Stimulated activated CD8-positive, alpha-beta memory T cell treated with anti-CD3 and anti-CD28 coated beads, Interleukin-12 subunit alpha, Interleukin-12 subunit beta, amount 100 ng/mL, for 1 hour (primary cell): ENCODE measurements around the gene SHB.

Experiments
- DNase-seq: peaks from one replicate; pipeline ENCODE4 v3.0.0-alpha.2; 2020; ENCODE audit warnings: low read depth

SHB gene

DNA sequence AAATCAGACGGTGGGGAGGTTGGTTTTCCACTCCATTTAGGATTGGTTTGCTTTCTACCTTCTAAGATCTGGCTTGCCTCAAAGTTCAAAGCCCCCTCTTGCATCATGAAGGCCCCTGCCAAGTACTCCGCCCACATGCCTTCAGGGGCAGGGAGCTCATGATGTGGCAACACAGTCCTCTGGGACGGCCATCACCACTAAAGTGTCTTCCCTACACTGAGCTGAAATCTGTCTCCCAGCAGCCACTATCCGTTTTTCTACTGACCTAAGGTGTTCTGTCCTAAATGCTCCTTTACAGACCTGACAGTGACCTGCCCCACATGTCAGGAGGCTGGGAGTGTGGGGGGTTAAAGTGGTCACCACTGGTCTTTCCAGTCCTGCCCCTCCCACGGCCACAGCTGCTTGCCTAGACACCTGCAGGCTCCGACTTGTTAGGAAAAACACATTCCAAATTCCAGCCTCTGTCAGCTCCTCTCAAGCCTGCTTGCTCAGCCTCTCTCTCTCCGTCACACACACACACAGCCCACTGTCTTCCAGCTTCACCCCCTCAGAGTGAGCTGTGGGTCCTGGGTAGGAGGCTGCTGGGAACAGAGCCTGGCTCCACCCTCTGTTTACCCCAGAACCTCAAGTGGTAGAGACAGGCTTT lies 44.9 kb downstream of the SHB start:
- DNase-seq = no peak

- no peak for DNase-seq
Measured at GRCh38 chr9:38023661-38024035, 45.4 kb downstream of the SHB start.

DNA sequence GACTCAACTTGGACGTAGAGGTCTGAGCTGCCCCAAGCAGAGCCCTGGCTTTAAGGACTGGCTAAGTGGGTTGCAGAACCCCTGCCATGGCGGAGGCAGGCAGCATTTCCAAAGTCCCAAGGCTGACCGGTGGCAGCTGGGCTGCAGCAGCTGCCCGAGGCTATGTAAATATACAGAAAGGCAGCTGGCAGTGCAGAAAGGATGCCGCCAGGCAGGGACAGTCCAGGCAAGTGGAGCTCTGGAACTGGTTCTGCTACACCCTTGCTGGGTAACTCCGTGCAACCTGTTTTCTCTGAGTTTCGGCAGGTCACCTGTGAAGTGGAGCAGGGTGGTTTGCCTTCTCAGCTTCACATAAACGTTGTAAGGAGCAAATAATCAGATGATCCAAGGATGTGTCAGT lies 46.0 kb downstream of the SHB start:
- DNase-seq = no peak

DNA sequence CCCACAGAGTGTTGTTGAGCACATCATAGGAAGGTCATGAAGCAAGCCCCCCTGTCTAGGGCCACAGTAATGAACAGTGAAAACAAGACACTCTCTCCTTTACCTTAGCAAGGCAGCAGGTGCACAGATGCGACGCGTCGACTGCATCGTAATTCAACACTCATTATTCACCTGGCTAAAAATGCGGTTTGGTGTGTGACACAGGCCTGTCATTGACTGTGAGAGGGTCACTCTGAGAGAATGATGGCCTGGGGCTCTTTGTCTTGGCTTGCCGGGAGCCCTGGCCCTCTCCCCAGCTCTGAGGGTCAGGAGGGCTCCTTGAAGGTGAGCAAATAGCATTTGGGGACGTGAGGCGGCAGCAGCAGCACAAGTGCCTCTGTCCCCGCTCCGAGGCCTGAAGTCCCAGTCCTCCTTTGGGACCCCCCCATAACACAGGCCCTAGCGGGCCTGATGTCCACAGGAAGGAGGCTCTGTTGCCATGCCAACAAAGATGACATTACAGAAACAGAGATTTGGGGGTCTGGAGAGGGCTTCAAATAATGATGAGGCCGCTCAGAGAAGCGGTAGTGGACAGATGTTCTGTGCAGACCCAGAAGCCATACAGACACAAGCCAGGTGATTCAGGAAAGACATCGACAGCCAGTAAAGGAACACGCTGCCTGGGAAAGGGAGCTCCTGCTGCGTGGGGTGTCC lies 46.7 kb downstream of the SHB start:
- no peak for DNase-seq

DNA sequence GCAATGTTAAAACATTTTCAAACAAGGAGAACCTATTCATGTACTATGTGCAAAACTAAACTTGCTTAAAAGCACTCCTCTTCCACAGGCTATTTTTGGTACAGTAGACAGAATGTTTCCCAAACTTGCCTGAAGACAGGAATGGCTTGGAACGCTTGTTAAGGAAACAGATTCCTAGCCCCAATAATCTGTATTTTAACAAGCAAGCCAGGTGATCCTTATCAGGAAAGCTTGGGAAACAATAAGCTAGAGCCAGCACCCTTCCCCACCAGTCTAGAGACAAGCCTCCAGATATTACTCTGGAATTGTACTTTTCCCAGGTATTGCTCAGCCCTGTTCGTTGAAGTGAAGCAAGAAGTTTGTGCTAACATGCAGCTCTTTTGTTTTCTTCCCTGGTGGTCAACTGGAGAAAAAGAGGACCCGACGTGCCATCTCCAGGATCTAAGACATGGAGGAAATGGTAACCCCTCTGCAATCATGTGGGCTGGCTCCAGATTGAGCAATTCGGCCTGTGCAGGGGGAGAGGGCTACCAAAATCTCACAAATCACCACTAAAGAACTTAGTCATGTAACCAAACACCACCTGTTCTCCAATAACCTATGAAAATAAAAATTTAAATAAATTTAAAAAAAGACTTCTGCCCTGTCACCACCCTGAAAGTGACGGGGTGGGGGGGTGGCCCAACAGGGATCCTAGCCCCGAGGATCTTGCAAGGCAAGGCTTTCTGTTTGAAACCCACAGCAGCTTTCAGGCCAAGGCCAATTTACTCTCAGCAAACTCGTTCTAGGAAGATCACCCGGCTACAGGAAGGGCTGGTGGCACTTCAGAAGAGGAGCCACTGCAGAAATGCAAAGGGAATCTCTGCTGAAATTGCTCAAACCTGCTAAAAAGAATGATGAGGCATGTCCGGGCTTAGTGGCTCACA lies 48.6 kb downstream of the SHB start:
- DNase-seq = no peak

GRCh38 chr9:38019731-38020130 lies 49.3 kb downstream of the SHB start:
- no peak for DNase-seq

DNA sequence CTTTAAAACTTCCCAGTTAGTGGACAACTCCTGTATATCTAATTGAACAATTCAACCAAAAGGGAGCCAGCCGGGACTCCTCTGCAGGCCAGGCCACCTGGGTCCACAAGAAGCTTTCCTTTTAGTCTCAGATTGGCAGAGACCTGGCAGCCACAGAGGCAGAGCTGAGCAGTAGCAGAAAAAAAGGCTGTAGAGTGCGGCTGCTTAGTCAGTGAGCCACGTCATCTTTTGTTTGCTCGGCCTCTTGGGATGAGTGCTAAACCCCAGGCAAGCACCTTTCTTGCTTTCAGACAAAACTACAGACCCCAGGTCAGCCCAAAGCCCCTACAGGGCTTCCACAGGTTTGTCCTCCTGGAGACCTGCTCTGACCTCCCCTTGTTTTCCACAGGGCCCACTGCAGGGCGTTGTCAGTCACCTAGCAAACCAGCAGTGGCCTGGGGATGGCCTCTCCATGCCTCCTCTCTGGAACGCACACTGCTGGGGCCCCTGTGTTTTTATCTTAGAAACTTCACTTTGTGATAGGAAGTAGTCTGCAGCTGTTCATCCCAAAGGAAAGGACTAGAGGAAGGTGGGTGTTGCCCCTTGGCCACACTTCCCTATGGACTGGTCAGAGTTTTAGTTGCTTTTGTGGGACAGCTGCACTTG lies 49.9 kb downstream of the SHB start:
- DNase-seq = no peak

GRCh38 chr9:38018241-38018957 lies 50.6 kb downstream of the SHB start:
- no peak for DNase-seq

DNA sequence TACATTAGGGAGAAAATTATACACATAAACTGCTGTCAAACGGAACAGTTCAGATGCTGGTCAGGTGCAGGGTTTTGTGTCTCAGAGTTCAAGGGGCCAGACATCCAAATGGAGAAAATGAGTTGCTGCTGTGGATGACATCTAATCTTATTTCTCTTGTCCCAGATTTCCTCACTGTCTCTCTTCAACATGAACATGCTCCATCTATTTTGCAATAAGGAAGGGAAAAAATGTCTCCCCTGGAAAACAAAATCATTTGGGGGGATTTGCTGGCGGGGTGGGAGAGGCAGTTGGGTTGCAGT lies 51.2 kb downstream of the SHB start:
- DNase-seq = no peak

- DNase-seq = no peak
Measured at GRCh38 chr9:38017149-38017884, 51.7 kb downstream of the SHB start.

GRCh38 chr9:38016375-38017135 lies 52.5 kb downstream of the SHB start:
- DNase-seq = no peak

- no peak for DNase-seq
Measured at GRCh38 chr9:38015906-38016305, 53.1 kb downstream of the SHB start.

DNA sequence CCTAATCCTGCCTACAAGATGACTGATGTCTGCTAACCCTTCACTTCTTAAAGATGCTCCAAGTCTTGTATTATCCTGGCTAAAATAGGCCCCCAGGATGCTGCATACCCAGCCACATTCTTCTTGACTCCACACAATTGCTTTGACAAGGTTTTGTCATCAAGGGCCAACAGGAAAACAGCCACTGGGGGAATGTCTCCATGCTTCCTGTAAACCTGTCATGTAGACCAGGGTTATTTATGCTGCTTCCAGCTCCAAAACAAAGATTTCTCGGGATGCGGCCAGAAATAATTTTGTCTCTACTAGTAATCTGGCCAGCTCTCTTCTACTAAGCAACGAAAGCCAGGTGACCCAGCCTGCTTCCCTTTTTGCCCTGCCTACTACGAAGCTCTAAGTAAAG lies 53.8 kb downstream of the SHB start:
- no peak for DNase-seq

GRCh38 chr9:38012767-38013450 lies 56.1 kb downstream of the SHB start:
- DNase-seq = no peak

DNA sequence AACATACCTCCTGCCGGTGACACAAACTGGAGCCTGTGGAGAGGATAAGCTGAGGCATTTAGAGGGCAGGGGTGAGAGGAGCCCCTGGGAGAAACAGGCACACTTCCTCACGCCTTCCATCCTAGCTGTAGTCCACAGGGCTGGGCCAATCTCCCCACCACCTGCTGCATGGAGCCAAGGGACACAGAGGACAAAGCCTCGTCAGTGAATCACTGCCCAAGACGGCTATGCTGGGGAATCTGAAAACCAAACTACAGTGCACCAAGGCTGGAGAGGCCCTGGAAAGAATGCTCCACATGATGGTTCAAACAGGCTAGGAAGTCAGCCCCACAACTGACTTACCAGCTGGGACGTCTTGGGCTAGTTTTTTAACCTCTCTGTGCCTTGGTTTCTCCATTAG lies 57.0 kb downstream of the SHB start:
- DNase-seq = no peak

DNA sequence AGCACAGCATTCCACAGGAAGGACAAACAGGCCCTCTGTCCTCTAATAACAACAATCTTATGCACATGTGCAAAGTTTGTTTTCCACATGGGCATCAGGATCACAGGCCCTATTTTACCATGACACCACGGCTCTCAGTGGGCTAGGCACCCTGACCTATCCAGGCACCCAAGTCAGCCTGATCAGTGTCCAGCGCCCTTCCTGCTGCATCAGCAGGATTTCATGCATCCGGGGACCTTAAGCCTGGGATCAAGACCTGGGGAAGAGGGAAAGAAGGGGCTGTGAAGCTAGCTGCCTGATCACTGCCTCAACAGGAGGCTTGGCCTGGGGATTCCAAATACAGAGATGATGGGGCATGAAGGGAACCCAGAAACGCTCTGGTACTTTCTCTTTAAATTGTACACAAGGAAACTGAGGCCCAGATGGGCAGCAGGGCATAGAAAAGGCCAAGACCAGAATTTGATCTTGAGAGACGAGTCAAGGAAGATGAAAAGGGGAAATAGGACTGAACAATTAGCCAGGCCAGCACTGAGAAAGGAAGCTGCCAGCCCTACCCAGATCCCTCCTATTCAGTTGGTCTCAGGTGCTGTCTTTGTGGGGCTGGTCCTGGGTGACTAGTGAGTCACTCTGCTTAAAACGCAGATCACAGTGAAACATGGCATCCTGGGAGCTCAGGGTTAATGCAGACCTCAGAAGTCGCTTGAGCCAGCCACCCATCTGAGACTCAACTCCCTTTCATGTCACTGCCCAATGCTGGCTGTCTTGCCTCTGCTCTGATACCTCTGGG lies 57.9 kb downstream of the SHB start:
- no peak for DNase-seq

DNA sequence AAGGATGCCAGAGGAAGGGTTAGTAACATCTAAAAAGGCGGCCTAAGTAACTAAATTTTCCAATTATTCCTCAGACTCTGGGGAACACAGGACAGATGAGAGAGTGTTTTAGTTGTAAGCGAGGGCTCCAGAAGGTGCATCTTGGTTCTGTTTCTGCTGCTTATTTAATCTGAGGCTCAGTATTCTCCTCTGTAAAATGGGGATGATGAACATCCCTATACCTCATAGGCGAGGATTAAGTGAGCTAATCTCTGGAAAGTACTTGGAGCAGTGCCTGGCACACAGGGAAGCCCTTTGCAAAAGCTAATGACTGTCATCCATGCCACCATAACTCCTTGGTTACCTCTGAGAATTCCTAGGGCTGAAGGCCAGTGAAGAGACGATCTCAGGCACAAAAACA lies 59.0 kb downstream of the SHB start:
- no peak for DNase-seq

- no peak for DNase-seq
Measured at GRCh38 chr9:38009035-38009501, 60.0 kb downstream of the SHB start.
